ENCODE data around the gene CACNB4. TPM values are rescaled to one million over a fixed set of nuclear protein-coding genes. Genes with fewer than 3 reads are reported as not detected.

CACNB4 gene
- total RNA-seq, 1 donor from 2014 or later: 0.75 TPM

DNA sequence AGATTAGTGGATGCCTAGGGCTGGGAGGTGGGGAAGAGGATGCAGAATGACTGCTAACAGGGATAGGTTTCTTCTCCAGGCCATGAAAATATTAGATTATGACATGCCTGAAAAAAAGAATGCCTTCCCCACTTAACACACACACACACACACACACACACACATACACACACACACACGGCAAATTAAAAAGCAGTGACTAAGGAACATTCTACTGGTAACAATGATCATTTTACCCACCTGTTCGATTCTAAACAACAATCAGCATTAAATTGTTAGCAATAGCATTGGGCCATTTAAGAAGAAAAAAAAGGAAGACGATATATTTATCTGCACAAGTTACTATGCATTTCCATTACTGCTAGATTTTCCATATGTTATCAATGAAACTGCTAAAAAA, 10.8 kb downstream of the CACNB4 start:
- no peak for DNase-seq (ENCODE audit: low read depth)

DNA sequence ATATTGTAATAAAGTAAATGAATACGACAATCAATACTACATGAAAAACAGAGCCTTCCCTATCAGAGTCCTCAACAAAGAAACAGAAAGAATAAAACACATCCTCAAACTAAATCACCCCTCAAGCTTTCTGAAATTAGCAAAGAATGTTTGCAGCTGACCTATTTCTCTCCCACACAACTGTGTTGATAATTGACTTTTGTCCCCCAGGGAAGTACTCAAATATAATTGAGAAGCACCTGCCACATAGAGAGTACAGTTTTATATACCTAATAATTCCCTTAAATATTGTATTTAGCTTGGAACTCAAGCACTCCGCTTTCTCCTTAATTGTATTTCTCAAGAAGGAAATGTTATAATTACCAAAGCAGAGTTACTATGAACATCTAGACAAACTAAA, 12.6 kb downstream of the CACNB4 start:
- no peak for DNase-seq (ENCODE audit: low read depth)

DNA sequence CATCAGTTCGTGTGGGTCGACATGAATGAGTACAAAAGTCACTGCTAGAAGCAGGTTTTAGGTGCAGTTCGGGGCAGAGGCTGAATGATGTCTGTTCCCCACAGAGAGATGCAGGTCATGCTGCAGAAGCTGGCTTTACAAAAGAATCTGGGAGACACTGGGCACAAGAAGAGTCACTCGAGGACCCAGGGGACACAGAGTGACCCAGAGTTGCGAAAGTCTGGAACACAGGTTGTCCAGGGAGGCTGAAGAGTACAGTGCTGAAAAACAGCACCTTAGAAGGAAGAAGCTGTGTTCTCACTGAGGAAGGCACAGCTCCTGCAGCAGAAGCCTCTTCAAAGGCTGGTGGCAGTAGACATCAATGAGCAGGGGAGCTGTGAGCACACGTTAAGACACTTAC, 14.8 kb downstream of the CACNB4 start:
- DNase-seq (ENCODE audit: low read depth): no peak

DNA sequence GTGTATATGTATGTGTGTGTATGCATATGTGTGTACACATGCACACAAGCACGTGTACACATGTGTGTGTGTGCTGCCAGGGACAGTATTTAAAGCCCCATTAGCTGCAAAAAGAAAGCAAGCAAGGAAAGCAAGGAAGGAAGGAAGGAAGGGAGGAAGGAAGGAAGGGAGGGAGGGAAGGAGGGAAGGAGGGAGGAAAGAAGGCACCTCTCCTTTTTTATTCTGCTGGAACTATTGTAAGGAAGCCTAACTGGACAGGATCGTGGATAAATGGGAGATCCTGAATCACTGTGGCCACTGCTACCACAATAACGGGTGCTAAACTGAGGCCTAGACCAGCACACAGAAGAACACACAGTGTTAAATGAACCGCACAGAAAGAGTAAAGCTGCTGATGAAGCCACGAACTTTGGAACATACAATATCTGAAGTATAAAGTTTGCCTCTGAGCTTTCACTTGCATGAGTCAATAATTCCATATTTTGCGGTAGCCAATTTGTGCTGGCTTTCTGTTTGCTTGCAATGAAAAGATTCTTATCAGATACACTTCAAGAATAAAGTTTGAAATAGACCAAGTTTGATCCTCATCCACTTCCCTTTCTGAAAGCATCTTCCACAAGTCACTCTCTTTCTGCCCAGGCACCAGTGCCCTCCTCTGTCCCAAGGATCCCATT, 15.5 kb downstream of the CACNB4 start:
- DNase-seq (ENCODE audit: low read depth): no peak

DNA sequence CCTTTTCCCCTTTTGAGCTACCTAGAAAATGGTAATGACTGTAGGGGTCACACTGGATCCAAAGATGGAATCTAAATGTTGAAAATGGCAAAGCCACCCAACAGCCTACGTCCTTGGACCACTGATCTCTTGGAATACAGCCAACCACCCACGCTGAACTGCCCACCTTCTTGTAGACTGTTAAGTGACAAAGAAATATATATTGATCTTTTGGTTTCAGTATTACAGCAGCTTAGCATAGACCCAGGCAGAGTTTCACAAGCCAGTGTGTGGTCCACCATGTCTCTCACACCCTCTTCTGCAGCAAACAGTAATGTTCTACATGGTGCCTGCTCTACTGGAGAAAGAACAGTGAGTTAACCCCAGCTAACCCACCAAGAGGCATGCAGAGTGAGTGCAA, 20.2 kb downstream of the CACNB4 start:
- DNase-seq (ENCODE audit: low read depth): no peak

DNA sequence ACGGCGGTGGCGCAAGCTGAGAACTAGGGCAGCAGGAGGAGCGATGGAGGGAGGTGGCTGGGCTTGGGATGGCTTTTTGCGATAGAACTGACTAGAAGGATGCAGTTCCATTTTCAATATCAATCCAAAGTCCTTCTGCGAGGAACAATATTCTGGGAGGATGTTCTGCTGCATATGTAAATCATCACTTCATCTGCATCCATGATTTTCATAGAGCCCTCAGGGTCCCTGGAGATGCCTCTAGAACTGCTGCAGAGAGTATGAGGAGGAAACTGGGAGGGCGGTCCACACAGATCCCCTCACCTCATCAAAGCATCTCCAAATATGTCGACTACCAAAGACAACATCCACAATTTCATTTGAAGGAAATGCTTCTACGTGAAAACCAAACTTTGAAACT, 20.8 kb downstream of the CACNB4 start:
- DNase-seq (ENCODE audit: low read depth): no peak

DNA sequence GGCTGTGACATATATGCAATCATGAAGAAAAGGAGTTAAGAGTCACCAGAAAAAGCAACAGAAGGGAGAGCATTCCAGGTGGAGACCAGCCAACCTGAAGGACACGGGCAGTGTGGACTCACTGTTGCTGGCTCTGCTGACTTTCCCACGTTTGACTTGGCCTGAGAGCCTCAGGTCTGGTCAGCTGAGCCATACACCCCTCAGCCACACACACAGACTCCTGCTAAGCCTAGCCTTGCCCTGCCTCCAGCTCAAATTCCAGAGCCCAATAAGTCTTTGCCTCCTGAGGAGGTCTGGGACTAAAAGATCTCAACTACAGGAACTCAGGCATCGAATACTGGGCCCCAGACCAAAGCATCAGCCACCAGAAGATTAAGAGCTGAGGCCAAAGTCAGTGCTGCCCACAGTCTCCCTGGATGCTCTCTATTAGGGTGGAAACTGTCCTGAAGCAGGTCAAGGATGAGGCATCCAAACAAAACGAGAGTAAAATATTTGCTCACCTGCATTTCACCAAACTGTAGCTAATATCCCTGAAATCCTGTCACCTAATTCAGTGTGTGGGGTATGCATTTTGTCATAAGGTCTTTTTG, 23.3 kb downstream of the CACNB4 start:
- DNase-seq (ENCODE audit: low read depth): no peak

GRCh38 chr2:152072011-152072410, 26.8 kb downstream of the CACNB4 start:
- no peak for DNase-seq (ENCODE audit: low read depth)

- DNase-seq (ENCODE audit: low read depth): no peak
Observed at GRCh38 chr2:152071518-152071917, 27.3 kb downstream of the CACNB4 start.

- DNase-seq (ENCODE audit: low read depth): no peak
Observed at GRCh38 chr2:152071092-152071491, 27.8 kb downstream of the CACNB4 start.

DNA sequence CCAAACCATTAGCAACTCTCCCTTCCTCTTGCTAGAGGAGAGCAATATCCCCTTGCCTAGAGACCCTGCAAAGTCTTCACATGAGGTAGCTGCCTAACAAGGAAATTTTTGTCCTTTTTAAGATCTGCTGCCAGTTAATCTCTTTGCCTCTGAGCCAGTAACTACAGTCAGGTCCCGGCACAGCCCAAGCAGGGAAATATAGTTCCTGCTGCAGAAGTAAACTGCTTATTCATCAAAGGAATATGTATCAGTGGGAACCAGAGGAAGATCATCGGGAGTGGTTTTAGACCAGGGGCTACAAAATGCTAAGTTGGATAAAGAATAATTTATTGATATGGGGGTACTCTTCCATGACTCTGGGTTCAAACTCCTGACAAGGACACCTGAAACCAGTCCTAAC, 30.6 kb downstream of the CACNB4 start:
- DNase-seq (ENCODE audit: low read depth): no peak

DNA sequence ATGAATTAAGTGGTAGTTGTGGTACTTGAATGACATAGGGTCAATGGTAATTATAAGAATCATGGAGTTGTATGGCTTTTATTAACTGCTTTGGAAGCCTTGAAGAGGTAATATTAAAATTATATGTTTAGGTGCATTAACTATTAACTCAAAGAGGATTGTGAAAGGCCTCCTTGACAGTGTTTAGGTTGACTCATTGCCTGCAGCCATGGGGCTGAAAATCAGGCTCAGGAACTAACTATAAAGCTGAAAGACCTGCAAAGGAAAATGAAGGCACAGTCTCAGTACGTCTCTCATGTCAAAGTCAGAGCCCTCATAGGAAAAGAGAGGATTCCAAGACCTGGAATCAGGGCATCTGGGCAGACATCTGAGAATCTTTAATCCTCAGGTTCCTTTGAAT, 31.0 kb downstream of the CACNB4 start:
- DNase-seq (ENCODE audit: low read depth): peak; percentile 66

DNA sequence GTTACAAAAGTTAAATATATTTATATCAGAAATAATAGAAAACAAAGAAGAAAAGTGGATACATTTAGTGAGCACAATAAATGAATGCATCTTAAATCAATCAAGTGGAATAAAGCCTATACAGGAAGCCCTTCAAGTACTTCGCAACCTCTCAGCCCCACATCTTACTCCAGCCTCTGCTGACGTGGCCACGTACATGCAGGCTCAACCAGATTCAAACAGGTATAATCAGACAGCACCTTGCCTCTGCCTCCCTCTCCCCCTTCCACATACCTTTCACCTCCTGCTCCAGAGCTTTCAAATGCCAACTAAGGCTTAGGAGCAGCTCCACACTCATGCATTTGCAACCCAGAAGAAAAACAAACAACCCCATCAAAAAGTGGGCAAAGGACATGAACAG, 32.9 kb downstream of the CACNB4 start:
- DNase-seq (ENCODE audit: low read depth): no peak

DNA sequence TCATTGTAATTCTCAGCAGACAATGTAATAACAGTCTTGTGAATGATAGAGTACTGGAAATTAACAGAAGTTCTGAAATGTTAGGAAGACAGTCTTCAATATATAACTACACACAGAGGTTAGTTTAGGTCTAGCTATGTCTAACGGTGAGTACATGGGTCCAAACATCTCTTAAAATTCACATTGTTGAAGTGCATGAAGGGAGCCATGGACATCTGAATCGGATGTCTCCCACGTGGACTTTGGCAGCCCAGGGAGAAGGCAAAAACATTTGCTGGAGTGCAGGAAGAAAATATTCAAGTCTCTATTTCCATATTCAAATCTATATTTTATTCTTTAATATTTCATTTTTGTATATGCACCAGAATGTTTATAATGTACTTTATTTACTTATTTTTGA, 34.8 kb downstream of the CACNB4 start:
- DNase-seq (ENCODE audit: low read depth): no peak

- no peak for DNase-seq (ENCODE audit: low read depth)
Observed at GRCh38 chr2:152063325-152063924, 35.4 kb downstream of the CACNB4 start.

GRCh38 chr2:152062125-152063091, 36.4 kb downstream of the CACNB4 start:
- DNase-seq (ENCODE audit: low read depth): no peak

DNA sequence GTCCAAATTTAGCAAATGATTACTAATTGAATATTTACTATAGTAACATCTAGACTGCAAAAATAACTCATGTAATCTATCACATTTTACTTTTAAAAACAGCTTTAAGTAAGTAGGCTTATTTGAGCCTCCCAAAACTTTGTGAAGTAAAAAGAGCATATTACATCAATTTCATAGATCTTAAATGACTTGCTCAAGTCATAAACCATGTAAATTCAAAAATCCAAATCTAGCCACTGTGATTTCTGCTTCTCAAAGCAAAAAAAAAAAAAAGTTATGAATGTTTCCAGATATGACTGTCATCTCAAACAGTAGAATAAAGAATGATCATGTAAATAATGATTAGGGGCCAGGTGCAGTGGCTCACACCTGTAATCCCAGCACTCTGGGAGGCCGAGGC, 37.5 kb downstream of the CACNB4 start:
- no peak for DNase-seq (ENCODE audit: low read depth)

DNA sequence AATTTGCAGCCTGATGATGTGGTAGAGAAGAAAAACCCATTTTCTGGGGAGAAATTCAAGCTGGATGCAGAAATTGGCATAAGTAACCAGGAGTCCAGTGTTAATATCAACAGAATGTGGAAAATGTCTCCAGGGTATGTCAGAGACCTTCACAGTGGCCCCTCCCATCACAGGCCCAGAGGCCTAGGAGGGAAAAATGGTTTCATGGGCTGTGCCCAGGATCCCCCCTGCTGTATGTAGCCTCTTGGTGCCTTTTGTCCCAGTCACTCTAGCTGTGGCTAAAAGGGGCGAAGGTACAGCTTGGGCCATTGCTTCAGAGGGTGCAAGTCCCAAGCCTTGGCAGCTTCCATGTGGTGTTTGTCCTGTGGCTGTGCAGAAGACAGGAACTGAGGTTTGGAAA, 40.2 kb downstream of the CACNB4 start:
- DNase-seq (ENCODE audit: low read depth): no peak

DNA sequence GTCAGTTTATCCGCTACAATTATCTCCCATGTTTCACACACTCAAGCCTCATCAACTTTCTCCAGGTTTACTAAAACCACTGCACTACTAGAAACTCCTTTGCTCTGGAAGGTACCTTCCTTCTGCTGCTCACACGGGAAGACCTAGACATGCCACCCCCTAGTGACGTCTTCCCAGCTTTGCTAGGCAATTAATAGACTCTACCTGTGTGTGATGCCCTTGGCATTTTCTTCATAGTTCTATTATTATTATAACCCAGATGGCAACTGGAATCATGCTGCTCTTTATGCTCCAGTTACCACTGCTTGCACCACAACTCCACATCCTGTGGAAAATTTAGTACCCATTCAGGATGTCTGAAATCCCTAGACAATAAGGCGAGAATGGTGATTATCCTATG, 42.4 kb downstream of the CACNB4 start:
- DNase-seq (ENCODE audit: low read depth): no peak

DNA sequence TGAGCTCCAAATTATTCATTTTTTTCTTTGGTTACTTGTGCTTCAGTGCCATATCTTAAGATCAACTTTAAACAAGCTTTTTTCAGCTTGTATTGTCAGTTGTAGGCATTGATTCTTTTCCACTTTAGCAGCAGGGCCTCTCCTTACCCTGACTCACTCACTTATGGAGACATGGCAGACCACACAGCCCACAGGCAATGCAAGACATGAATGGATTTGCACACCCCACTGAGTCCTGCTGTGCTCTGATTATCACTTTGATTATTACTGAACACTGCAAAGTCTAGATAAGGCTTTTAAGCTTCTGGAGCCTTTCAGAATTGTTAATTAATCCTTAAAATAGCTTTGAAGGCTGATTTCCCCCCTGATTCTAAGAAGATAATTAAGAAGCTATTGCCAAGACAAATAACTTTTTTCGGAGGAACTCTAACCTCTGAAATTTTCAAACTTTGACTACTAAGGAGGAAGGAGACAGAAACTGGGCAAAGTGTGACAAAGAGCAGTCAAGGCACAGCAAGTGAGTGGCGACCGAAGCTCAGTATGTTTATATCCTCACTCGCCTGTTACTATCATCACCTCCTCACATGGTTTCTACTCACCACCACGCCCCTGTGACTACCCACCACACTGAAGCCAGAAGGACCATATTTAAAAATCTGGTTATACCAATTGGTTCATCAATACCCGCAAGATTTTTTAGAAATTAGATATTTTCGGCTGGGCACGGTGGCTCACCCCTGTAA, 43.3 kb downstream of the CACNB4 start:
- peak; percentile 71 for DNase-seq (ENCODE audit: low read depth)

DNA sequence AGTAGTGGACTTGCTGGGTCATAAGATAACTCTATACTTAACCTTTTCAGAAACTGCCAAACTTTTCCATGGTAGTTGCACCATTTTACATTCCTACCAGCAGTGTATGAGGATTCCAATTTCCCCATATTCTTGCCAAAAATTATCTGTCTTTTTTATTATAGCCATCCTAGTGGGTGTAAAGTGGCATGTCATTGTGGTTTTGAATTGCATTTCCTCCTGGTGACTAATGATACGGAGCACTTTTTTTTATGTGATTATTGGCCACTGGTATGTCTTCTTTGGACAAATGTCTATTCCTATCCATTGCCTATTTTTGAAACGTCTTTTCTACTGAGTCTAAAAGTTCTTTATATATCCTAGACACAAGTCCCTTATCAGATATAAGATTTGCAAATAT, 44.3 kb downstream of the CACNB4 start:
- peak; percentile 69 for DNase-seq (ENCODE audit: low read depth)

- no peak for DNase-seq (ENCODE audit: low read depth)
Observed at GRCh38 chr2:152051436-152051835, 47.4 kb downstream of the CACNB4 start.

Data from renal cortical epithelial cell (primary cell).